ENCODE results near the gene FAM107A.

The FAM107A gene

DNA sequence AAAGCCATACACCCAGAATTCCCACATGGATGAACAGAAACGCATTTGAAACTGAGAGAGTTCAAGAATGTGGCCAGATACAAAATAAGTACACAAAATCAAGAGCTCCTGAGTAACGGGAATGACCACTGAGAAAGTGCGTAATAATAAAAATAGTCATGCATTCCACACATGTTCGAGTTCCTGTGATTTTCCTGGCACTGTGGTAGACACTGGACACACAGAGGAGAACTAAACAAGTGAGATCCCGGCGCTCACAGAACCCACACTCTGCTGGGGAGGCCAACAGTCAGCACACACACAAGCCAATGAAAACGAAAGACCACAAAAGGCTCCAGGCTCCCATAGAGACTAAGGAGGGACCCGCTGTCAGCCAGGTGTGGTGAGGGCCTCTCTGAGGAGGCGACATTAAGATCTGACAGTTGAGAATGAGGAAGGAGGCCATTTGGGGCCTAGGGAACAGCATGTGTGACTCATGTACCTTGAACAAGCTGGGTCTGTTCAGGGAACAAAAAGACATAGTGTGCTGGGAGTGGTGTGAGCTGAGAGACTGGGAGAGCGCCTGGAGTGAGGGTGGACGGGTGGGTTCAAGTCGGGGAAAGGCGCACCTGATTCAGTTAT is 5.1 kb downstream of the FAM107A start:
- Histone ChIP-seq H3K36me3 (ENCODE audit: control insufficient read depth, insufficient read depth, low read length) (no peaks in the 10 kb centered on the region), H3K4me1 (ENCODE audit: control insufficient read depth, insufficient read depth, low read length) (peaks cover 3% of the 10 kb centered on the region), H3K27me3 (ENCODE audit: control insufficient read depth, insufficient read depth, low read length) (peaks cover 2% of the 10 kb centered on the region), H3K27ac (ENCODE audit: low read depth, low read length) (no peak overlapping the region), H3K4me3 (ENCODE audit: low read length) (no peak overlapping the region), H3K9ac (ENCODE audit: low read length) (no peak overlapping the region)

GRCh38 chr3:58570851-58571250 is 6.3 kb downstream of the FAM107A start:
- Histone ChIP-seq H3K27ac (ENCODE audit: low read depth, low read length) (no peak overlapping the region), H3K9ac (ENCODE audit: low read length) (no peak overlapping the region), H3K4me3 (ENCODE audit: low read length) (no peak overlapping the region), H3K27me3 (ENCODE audit: control insufficient read depth, insufficient read depth, low read length) (peaks cover 2% of the 10 kb centered on the region), H3K4me1 (ENCODE audit: control insufficient read depth, insufficient read depth, low read length) (no peaks in the 10 kb centered on the region), H3K36me3 (ENCODE audit: control insufficient read depth, insufficient read depth, low read length) (no peaks in the 10 kb centered on the region)

GRCh38 chr3:58569287-58570001 is 7.7 kb downstream of the FAM107A start:
- Histone ChIP-seq H3K4me3 (ENCODE audit: low read length) (no peak overlapping the region), H3K9ac (ENCODE audit: low read length) (no peak overlapping the region), H3K27me3 (ENCODE audit: control insufficient read depth, insufficient read depth, low read length) (peaks cover 2% of the 10 kb centered on the region), H3K36me3 (ENCODE audit: control insufficient read depth, insufficient read depth, low read length) (no peaks in the 10 kb centered on the region), H3K27ac (ENCODE audit: low read depth, low read length) (no peak overlapping the region), H3K4me1 (ENCODE audit: control insufficient read depth, insufficient read depth, low read length) (no peaks in the 10 kb centered on the region)

DNA sequence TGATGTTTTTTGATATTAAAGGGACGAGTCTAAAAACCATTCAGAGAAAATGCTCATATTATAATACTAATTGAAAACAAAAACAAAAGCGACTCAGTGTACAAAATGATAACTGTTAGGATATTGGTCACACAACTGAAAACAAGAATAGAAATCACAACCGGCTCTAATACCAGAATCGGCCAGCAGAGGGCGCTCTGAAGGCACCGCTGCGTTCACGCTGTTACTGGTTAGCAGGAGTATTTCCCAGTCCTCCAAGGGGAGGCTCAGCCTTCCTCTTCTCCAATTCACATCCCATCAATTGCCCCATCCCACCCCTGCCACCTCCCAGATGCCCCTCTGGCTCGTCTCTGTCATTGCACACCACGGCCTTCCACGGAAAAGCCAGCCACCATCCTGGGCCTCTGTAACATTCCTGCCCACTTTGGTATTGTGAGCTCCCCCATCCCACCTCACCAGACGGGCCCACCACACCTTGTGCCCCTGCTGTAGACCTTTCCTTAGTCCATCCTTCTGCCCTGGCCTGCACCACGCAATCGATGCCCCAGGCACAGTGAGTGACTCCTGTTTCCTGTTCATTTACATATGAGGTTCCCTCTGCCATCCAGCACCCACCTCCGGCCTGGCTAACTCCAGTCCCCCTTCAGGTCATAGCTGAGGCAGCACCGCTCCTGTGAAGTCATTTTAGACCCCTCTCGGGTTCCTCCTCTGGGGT is 8.5 kb downstream of the FAM107A start:
- H3K27ac ChIP-seq (ENCODE audit: low read depth, low read length) = no peak overlapping the region
- no peak overlapping the region for H3K9ac ChIP-seq (ENCODE audit: low read length)
- H3K4me1 ChIP-seq (ENCODE audit: control insufficient read depth, insufficient read depth, low read length) = no peaks in the 10 kb centered on the region
- H3K27me3 ChIP-seq (ENCODE audit: control insufficient read depth, insufficient read depth, low read length) = peaks cover 2% of the 10 kb centered on the region
- H3K4me3 ChIP-seq (ENCODE audit: low read length) = no peak overlapping the region
- no peaks in the 10 kb centered on the region for H3K36me3 ChIP-seq (ENCODE audit: control insufficient read depth, insufficient read depth, low read length)

DNA sequence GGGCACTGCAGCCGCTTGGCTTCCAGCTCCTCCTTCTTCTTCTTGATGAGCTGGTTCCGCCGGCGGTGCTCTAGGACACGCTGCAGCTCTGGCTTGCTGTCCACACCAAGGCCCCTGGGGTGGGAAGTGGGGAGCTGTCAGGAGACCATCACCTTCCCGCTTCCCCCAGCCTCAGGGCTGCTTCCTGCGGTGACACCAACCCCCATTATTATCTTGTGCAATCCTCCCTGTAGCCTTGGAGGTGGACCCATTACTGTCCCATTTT is 10.0 kb downstream of the FAM107A start:
- no peaks in the 10 kb centered on the region for H3K36me3 ChIP-seq (ENCODE audit: control insufficient read depth, insufficient read depth, low read length)
- H3K4me1 ChIP-seq (ENCODE audit: control insufficient read depth, insufficient read depth, low read length) = no peaks in the 10 kb centered on the region
- no peak overlapping the region for H3K9ac ChIP-seq (ENCODE audit: low read length)
- H3K4me3 ChIP-seq (ENCODE audit: low read length) = no peak overlapping the region
- peaks cover 2% of the 10 kb centered on the region for H3K27me3 ChIP-seq (ENCODE audit: control insufficient read depth, insufficient read depth, low read length)
- no peak overlapping the region for H3K27ac ChIP-seq (ENCODE audit: low read depth, low read length)

DNA sequence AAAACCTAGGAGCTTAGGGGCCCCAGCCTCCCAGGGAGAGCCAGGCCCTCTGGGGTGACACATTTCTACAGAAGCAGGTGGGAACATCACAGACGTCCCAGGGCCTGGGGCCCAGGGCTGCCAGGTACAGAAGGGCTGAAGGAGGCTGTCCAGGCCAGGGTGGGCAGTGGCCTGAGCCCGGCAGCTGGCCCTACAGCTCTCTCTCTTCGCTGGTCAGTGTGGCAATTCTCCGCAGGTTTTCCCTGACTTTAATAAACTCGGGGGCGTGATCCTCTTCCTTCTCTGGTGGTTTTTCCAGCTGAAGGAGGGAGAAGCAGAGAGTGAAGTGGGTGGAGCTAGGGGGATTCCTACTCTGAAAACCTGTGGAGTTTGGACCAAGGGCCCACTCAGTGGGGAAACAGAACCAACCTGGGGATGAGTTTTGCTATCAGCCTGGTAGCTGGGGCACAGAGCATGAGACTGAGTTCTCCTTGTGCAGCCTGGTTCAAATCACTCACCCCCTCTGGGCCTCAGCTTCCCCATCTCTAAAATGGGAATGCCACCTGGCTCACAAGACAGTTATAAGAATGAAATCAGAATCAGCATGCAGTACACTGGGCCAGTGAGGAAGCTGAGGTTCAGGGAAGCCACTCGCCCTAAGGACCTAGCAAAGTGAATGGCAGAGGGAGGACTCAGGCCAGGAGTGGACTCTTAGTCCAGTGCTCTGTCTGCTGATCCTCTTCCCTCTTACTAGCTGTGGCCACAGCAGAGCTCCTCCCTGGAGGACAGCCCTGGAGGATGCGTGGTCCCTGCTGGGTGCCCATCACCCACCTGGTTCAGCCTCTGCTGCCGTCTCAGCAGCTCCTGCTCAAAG is 10.6 kb downstream of the FAM107A start:
- H3K27ac ChIP-seq (ENCODE audit: low read depth, low read length) = no peak overlapping the region

GRCh38 chr3:58565621-58566397 is 11.4 kb downstream of the FAM107A start:
- Histone ChIP-seq H3K4me1 (ENCODE audit: control insufficient read depth, insufficient read depth, low read length) (no peaks in the 10 kb centered on the region), H3K36me3 (ENCODE audit: control insufficient read depth, insufficient read depth, low read length) (no peaks in the 10 kb centered on the region), H3K9ac (ENCODE audit: low read length) (no peak overlapping the region), H3K4me3 (ENCODE audit: low read length) (no peak overlapping the region), H3K27ac (ENCODE audit: low read depth, low read length) (no peak overlapping the region), H3K27me3 (ENCODE audit: control insufficient read depth, insufficient read depth, low read length) (peaks cover 2% of the 10 kb centered on the region)

More for the DNA sequence above, 10.6 kb downstream of the FAM107A start:
- Histone ChIP-seq H3K36me3 (ENCODE audit: control insufficient read depth, insufficient read depth, low read length) (no peaks in the 10 kb centered on the region), H3K9ac (ENCODE audit: low read length) (no peak overlapping the region), H3K4me1 (ENCODE audit: control insufficient read depth, insufficient read depth, low read length) (no peaks in the 10 kb centered on the region), H3K27me3 (ENCODE audit: control insufficient read depth, insufficient read depth, low read length) (peaks cover 2% of the 10 kb centered on the region), H3K4me3 (ENCODE audit: low read length) (no peak overlapping the region)

GRCh38 chr3:58564456-58565160 is 12.6 kb downstream of the FAM107A start:
- Histone ChIP-seq H3K4me1 (ENCODE audit: control insufficient read depth, insufficient read depth, low read length) (no peaks in the 10 kb centered on the region), H3K4me3 (ENCODE audit: low read length) (no peak overlapping the region), H3K27me3 (ENCODE audit: control insufficient read depth, insufficient read depth, low read length) (peaks cover 2% of the 10 kb centered on the region), H3K27ac (ENCODE audit: low read depth, low read length) (no peak overlapping the region), H3K36me3 (ENCODE audit: control insufficient read depth, insufficient read depth, low read length) (no peaks in the 10 kb centered on the region), H3K9ac (ENCODE audit: low read length) (no peak overlapping the region)

GRCh38 chr3:58564054-58564453 is 13.1 kb downstream of the FAM107A start:
- H3K4me3 ChIP-seq (ENCODE audit: low read length) = no peak overlapping the region
- no peak overlapping the region for H3K9ac ChIP-seq (ENCODE audit: low read length)
- H3K36me3 ChIP-seq (ENCODE audit: control insufficient read depth, insufficient read depth, low read length) = no peaks in the 10 kb centered on the region
- no peak overlapping the region for H3K27ac ChIP-seq (ENCODE audit: low read depth, low read length)
- H3K27me3 ChIP-seq (ENCODE audit: control insufficient read depth, insufficient read depth, low read length) = peaks cover 1% of the 10 kb centered on the region
- H3K4me1 ChIP-seq (ENCODE audit: control insufficient read depth, insufficient read depth, low read length) = no peaks in the 10 kb centered on the region

GRCh38 chr3:58563386-58564035 is 13.7 kb downstream of the FAM107A start:
- H3K9ac ChIP-seq (ENCODE audit: low read length) = no peak overlapping the region
- H3K4me1 ChIP-seq (ENCODE audit: control insufficient read depth, insufficient read depth, low read length) = no peaks in the 10 kb centered on the region
- H3K27me3 ChIP-seq (ENCODE audit: control insufficient read depth, insufficient read depth, low read length) = no peaks in the 10 kb centered on the region
- H3K4me3 ChIP-seq (ENCODE audit: low read length) = no peak overlapping the region
- no peak overlapping the region for H3K27ac ChIP-seq (ENCODE audit: low read depth, low read length)
- H3K36me3 ChIP-seq (ENCODE audit: control insufficient read depth, insufficient read depth, low read length) = no peaks in the 10 kb centered on the region

DNA sequence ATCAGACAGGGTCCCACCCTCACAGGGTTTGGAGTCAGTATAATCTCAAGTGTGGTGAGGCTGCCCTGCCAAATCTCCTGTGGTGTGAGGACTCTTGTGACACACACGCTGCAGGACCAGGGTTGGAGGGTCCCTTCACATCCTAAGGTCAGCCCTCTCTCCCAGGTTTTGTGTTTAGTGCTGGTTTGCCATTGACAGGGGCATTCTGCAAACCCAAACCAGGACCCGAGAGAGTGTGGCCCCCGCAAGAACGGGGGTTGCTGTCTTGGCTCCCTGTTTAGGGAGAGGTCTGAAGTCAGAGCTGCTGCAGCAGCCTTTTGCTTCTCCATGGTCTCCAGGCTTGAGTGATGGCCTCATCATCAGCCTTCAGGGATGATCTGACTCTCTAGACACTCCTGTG is 14.7 kb downstream of the FAM107A start:
- Histone ChIP-seq H3K27me3 (ENCODE audit: control insufficient read depth, insufficient read depth, low read length) (no peaks in the 10 kb centered on the region), H3K9ac (ENCODE audit: low read length) (no peak overlapping the region), H3K4me3 (ENCODE audit: low read length) (no peak overlapping the region), H3K27ac (ENCODE audit: low read depth, low read length) (no peak overlapping the region), H3K36me3 (ENCODE audit: control insufficient read depth, insufficient read depth, low read length) (no peaks in the 10 kb centered on the region), H3K4me1 (ENCODE audit: control insufficient read depth, insufficient read depth, low read length) (no peaks in the 10 kb centered on the region)

All from rectal smooth muscle tissue (tissue), 1 donor.